Activated T-helper 17 cell treated with anti-CD3 and anti-CD28 coated beads, Interleukin-2, amount 50 U/mL, for 72 hours (primary cell): ENCODE results near the gene MMRN1. TPM values are rescaled to one million over a fixed set of nuclear protein-coding genes. Genes with fewer than 3 reads are reported as not detected.

Experiments
- ATAC-seq: fragments of 150-1000 bp; cut with Tn5 transposase; replicated peaks from 2 replicates; pipeline ENCODE4 v1.10.0; 2021; ENCODE audit warnings: mild to moderate bottlenecking, moderate library complexity
- H3K27ac Mint-ChIP-seq: one replicate; pipeline ENCODE4 v1.8.0; 2022; ENCODE audit warnings: mixed read lengths
- H3K27me3 Mint-ChIP-seq: one replicate; pipeline ENCODE4 v1.8.0; 2022; ENCODE audit warnings: mixed read lengths
- H3K36me3 Mint-ChIP-seq: one replicate; pipeline ENCODE4 v1.8.0; 2022; ENCODE audit warnings: low read depth, mild to moderate bottlenecking, mixed read lengths
- H3K4me1 Mint-ChIP-seq: one replicate; pipeline ENCODE4 v1.8.0; 2022; ENCODE audit warnings: mixed read lengths
- H3K4me3 Mint-ChIP-seq: one replicate; pipeline ENCODE4 v1.8.0; 2022; ENCODE audit warnings: mild to moderate bottlenecking, mixed read lengths
- H3K9me3 Mint-ChIP-seq: one replicate; pipeline ENCODE4 v1.8.0; 2022; ENCODE audit warnings: mixed read lengths
- total RNA-seq, 2 donors: library from RNA; stranded (reverse); gene quantifications; one replicate each; pipeline ENCODE4 v1.2.3, GENCODE V29; 2022

MMRN1 gene
- total RNA-seq, 2 donors from 2014 or later, result 0.17 to 0.37 TPM

GRCh38 chr4:89939546-89939945 lies 44.9 kb downstream of the MMRN1 start:
- Mint-ChIP-seq H3K36me3 (no peaks in the 10 kb centered on the region), H3K9me3 (no peaks in the 10 kb centered on the region)

GRCh38 chr4:89939994-89940393 lies 45.3 kb downstream of the MMRN1 start:
- Mint-ChIP-seq H3K4me3 (no peak overlapping the region), H3K27ac (no peak overlapping the region), H3K27me3 (peaks cover 3% of the 10 kb centered on the region), H3K4me1 (no peaks in the 10 kb centered on the region), H3K9me3 (no peaks in the 10 kb centered on the region), H3K36me3 (no peaks in the 10 kb centered on the region)
- no peak for ATAC-seq

More at GRCh38 chr4:89939546-89939945, 44.9 kb downstream of the MMRN1 start:
- H3K27me3 Mint-ChIP-seq, result peaks cover 2% of the 10 kb centered on the region
- H3K27ac Mint-ChIP-seq, result no peak overlapping the region
- H3K4me3 Mint-ChIP-seq, result no peak overlapping the region
- H3K4me1 Mint-ChIP-seq, result no peaks in the 10 kb centered on the region
- no peak for ATAC-seq

GRCh38 chr4:89942811-89943210 lies 48.2 kb downstream of the MMRN1 start:
- H3K27ac Mint-ChIP-seq, result no peak overlapping the region
- ATAC-seq, result no peak
- H3K27me3 Mint-ChIP-seq, result peaks cover 6% of the 10 kb centered on the region

GRCh38 chr4:89949782-89950387 lies 55.2 kb downstream of the MMRN1 start:
- H3K27ac Mint-ChIP-seq, result no peak overlapping the region

More at GRCh38 chr4:89942811-89943210, 48.2 kb downstream of the MMRN1 start:
- H3K9me3 Mint-ChIP-seq, result no peaks in the 10 kb centered on the region
- H3K4me1 Mint-ChIP-seq, result no peaks in the 10 kb centered on the region
- no peaks in the 10 kb centered on the region for H3K36me3 Mint-ChIP-seq
- no peak overlapping the region for H3K4me3 Mint-ChIP-seq

GRCh38 chr4:89952458-89952857 lies 57.8 kb downstream of the MMRN1 start:
- Mint-ChIP-seq H3K4me1 (no peaks in the 10 kb centered on the region), H3K27ac (no peak overlapping the region), H3K9me3 (no peaks in the 10 kb centered on the region), H3K27me3 (peaks cover 4% of the 10 kb centered on the region), H3K4me3 (no peak overlapping the region), H3K36me3 (no peaks in the 10 kb centered on the region)
- ATAC-seq, result no peak

More at GRCh38 chr4:89949782-89950387, 55.2 kb downstream of the MMRN1 start:
- Mint-ChIP-seq H3K36me3 (no peaks in the 10 kb centered on the region), H3K4me1 (no peaks in the 10 kb centered on the region), H3K4me3 (no peak overlapping the region), H3K27me3 (peaks cover 7% of the 10 kb centered on the region), H3K9me3 (no peaks in the 10 kb centered on the region)
- no peak for ATAC-seq

- Mint-ChIP-seq H3K27me3 (peaks cover 4% of the 10 kb centered on the region), H3K4me1 (no peaks in the 10 kb centered on the region), H3K36me3 (no peaks in the 10 kb centered on the region)
These were observed 60.4 kb downstream of the MMRN1 start for GRCh38 chr4:89954906-89955695.

GRCh38 chr4:89957046-89957926 lies 62.6 kb downstream of the MMRN1 start:
- Mint-ChIP-seq H3K27ac (no peak overlapping the region), H3K27me3 (peaks cover 4% of the 10 kb centered on the region), H3K4me3 (no peak overlapping the region), H3K36me3 (no peaks in the 10 kb centered on the region), H3K9me3 (no peaks in the 10 kb centered on the region), H3K4me1 (no peaks in the 10 kb centered on the region)
- no peak for ATAC-seq

More at GRCh38 chr4:89954906-89955695, 60.4 kb downstream of the MMRN1 start:
- Mint-ChIP-seq H3K9me3 (no peaks in the 10 kb centered on the region), H3K4me3 (no peak overlapping the region), H3K27ac (no peak overlapping the region)
- no peak for ATAC-seq

- H3K36me3 Mint-ChIP-seq, result no peaks in the 10 kb centered on the region
- no peak for ATAC-seq
- H3K27me3 Mint-ChIP-seq, result no peaks in the 10 kb centered on the region
- no peak overlapping the region for H3K4me3 Mint-ChIP-seq
- H3K9me3 Mint-ChIP-seq, result no peaks in the 10 kb centered on the region
- no peaks in the 10 kb centered on the region for H3K4me1 Mint-ChIP-seq
- H3K27ac Mint-ChIP-seq, result no peak overlapping the region
These were observed 87.2 kb downstream of the MMRN1 start for GRCh38 chr4:89981789-89982334.

GRCh38 chr4:89988268-89988667 lies 93.6 kb downstream of the MMRN1 start:
- ATAC-seq, result no peak
- Mint-ChIP-seq H3K4me3 (no peak overlapping the region), H3K4me1 (no peaks in the 10 kb centered on the region), H3K36me3 (no peaks in the 10 kb centered on the region), H3K27ac (no peak overlapping the region), H3K27me3 (peaks cover 9% of the 10 kb centered on the region), H3K9me3 (no peaks in the 10 kb centered on the region)

GRCh38 chr4:89992744-89993143 lies 98.1 kb downstream of the MMRN1 start:
- no peak overlapping the region for H3K27ac Mint-ChIP-seq
- H3K9me3 Mint-ChIP-seq, result no peaks in the 10 kb centered on the region
- ATAC-seq, result no peak
- no peaks in the 10 kb centered on the region for H3K36me3 Mint-ChIP-seq
- H3K4me1 Mint-ChIP-seq, result no peaks in the 10 kb centered on the region
- H3K27me3 Mint-ChIP-seq, result peaks cover 25% of the 10 kb centered on the region
- H3K4me3 Mint-ChIP-seq, result no peak overlapping the region

- H3K36me3 Mint-ChIP-seq, result no peaks in the 10 kb centered on the region
- H3K4me3 Mint-ChIP-seq, result no peak overlapping the region
- no peaks in the 10 kb centered on the region for H3K9me3 Mint-ChIP-seq
- no peak for ATAC-seq
- H3K27ac Mint-ChIP-seq, result no peak overlapping the region
- peaks cover 29% of the 10 kb centered on the region for H3K27me3 Mint-ChIP-seq
- H3K4me1 Mint-ChIP-seq, result no peaks in the 10 kb centered on the region
These were observed 99.7 kb downstream of the MMRN1 start for GRCh38 chr4:89994176-89994873.

GRCh38 chr4:89995006-89995405 lies 100.4 kb downstream of the MMRN1 start:
- no peak for ATAC-seq
- no peak overlapping the region for H3K27ac Mint-ChIP-seq

GRCh38 chr4:89995814-89996213 lies 101.2 kb downstream of the MMRN1 start:
- no peak for ATAC-seq

More at GRCh38 chr4:89995006-89995405, 100.4 kb downstream of the MMRN1 start:
- Mint-ChIP-seq H3K27me3 (peaks cover 29% of the 10 kb centered on the region), H3K9me3 (no peaks in the 10 kb centered on the region), H3K4me1 (no peaks in the 10 kb centered on the region), H3K4me3 (no peak overlapping the region), H3K36me3 (no peaks in the 10 kb centered on the region)

More at GRCh38 chr4:89995814-89996213, 101.2 kb downstream of the MMRN1 start:
- Mint-ChIP-seq H3K27me3 (peaks cover 29% of the 10 kb centered on the region), H3K4me1 (no peaks in the 10 kb centered on the region), H3K27ac (no peak overlapping the region), H3K36me3 (no peaks in the 10 kb centered on the region), H3K4me3 (no peak overlapping the region), H3K9me3 (no peaks in the 10 kb centered on the region)
